Stimulated activated CD8-positive, alpha-beta memory T cell treated with anti-CD3 and anti-CD28 coated beads, Interleukin-7, amount 100 ng/mL, for 1 hour (primary cell): ENCODE results near the gene PLA2R1.
"Not testable (repeated sequence)": the region's sequence is repeated elsewhere in the genome, so short reads cannot be mapped to it uniquely, and the experiment has no call there.

Experiments used
- DNase-seq, 2 donors: peaks; one replicate each; pipeline ENCODE4 v3.0.0-alpha.2; 2020; ENCODE audit warnings: low read depth in 2 of 2

PLA2R1 gene

GRCh38 chr2:160063879-160064612, 1.6 kb upstream of the PLA2R1 start:
- DNase-seq, result no peak

DNA sequence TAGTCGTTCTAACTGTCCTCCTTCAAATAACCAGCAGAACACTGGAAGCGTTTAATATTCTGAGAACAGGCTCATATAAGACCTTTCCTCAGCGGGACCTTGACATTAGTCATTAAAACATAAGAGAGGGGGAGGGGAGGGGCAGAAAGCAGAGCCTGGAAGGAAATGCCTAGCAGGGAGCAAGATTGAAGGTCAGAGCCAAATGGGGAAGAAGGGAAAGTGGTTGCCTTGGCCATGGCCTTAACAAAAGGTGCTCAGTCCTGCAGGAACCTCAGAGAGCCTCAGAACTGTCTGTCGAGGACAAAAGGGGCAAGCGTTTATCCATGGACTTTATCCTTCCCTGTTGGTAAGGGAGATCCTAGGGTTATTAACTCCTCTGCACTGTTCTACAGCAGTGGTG, 856 bp upstream of the PLA2R1 start:
- DNase-seq, result no peak

DNA sequence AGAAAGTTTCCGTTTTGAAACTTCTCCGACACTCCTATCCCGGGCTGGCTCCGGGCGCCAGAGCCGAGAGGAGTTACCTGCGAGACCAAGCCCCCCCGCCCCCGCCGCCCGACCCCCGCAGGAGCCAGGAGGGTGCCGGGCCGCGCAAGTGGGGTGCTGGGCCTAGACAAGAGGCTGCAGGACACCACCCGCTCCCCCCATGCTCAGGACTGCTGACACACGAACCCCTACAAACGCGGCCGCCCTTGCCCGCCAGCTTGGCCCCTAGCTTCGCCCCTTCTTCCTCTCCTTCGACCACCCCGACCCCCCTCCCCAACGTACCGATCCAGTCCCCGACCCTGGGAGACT, 497 bp downstream of the PLA2R1 start:
- no peak for DNase-seq

DNA sequence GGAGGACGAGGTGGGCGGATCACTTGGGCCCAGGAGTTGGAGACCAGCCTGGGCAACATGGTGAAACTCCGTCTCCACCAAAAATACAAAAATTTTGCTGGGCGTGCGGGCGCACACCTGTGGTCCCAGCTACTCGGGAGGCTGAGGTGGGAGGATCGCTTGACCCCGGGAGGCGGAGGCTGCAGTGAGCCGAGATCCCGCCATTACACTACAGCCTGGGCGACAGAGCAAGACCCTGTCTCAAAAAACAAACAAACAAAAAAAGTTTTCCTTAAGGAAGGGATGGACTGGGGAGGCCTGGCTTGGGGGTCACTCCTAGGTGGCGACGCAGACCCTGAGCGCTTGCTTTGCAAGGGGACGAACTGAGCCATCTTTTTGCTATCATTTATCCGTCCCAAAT, 882 bp downstream of the PLA2R1 start:
- DNase-seq, result no peak

DNA sequence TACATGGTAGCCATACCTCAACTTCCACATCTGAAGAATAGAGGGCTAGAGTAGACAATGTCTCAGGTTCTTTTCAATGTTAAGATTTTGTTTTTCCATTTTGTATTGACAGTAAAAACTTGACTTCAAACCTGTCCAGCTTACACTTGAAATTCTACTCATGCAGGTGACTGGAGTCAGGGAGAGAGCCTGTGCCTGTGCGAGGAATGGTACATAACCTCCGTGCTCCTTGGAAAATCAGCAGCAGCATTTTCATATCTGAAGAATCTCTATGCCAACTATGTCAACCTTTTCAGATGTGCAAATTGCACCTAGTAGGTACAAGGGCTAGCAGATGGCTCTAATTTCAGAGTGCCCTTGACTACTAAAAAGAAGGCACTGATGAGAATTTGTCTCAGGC, 2.1 kb downstream of the PLA2R1 start:
- DNase-seq, result no peak

DNA sequence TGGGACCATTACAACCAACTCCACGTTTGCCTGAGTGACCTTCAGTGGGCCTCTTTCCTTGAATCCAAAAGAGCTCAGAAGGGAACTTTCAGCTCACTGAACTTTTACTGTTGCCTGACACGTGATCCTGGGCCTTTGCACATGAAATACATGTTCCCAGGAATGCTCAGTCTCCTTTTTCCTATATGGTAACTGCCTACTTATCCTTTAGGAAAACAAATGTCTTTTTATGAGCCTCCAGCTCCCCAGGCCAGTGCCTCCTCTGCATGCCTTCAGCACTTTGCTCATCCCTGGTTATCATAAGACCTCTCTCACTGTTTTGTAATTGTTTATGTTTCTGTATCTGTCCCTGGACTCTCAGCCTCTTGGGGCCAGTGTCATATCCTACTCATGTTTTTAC, 5.1 kb downstream of the PLA2R1 start:
- DNase-seq, result no peak

GRCh38 chr2:160055726-160056108, 6.7 kb downstream of the PLA2R1 start:
- no peak for DNase-seq

DNA sequence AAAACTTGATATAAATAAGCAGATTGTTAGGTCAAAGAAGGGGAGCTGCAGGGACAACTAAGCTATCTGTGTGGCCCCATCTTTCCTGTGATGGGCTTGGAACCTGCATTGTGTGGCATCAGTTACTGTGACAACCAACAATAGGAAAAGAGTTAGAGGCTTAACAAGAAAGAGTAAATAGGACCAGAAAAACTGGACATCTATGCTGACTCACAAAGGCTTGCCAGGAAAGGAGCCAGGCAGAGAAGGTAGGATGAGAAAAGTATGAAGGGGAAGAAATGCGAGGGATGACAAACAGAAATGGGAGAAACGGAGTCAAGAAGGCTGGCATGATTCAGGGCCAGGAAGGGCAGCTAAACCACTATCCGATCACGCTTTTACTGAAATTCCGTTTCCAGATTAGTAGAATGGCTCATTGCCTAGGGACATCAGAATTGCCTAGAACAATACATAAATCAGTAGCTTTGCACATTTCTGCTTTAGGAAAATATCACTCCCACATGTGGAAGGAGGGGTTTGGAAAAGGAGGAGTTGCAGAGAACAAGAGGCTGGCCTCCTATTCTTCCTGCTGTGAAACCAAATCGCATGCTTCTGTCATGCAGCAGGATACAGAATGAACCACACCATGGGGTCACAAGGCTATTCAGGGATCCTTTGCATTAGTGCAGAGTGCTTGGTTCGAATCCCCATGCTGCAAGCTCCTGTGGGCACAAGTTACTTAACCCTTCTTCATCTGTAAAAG, 7.3 kb downstream of the PLA2R1 start:
- no peak for DNase-seq

DNA sequence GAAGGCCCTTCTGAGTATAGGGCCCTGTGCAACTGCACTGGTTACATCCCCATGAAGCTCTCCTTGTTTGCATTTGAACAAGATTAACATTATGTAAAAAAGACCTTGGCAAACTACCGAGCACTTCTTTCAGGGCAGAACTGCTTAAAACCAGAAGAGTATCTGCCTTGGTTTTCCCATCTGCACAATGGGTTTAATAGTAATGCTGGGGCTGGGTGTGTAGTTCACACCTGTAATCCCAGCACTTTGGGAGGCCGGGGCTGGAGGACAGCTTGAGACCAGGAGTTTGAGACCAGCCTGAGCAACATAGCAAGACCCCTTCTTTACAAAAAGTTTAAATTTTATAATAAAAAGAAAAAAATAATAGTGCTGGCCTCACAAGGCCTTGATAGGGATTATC, 8.5 kb downstream of the PLA2R1 start:
- DNase-seq, result no peak

DNA sequence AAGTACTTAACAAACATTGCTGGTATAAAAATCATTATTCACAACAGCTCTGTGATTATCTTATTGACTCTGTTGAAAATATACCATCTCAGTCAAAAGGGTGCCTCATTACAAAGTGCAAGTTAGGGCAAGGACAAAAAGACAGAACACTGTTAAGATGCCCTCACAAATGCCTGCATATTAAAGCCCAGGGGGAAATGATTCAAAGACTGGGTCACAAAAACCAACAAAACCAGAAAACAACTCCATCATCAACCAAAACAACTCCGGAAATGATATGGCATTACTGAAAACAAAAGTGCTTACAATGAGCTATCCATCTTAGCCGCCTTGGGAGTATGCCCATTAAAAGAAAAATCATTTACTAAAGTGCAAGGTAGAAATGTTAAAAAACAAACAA, 9.9 kb downstream of the PLA2R1 start:
- DNase-seq, result no peak

DNA sequence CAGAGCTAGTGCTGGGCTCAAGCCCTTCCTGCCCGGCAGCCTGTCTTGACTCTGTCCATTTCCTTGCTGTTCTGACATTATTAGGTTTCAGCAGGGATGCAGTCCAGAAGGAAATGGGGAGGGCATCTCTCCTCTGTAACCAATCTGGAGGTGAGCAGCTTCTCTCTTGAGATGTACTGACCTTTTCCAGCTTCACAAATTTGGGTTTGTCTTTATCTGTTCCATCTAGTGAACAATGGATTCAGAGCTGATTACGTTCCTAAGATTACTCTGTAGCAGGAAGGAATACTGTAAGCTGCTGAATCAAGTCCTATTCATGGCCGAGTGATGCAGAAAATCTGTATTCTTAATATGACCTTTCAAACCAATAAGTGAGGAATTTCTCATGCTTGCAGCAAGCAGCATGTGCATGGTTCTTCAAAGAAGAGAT, 11.0 kb downstream of the PLA2R1 start:
- no peak for DNase-seq

- no peak for DNase-seq
Measured at GRCh38 chr2:160050147-160050546, 12.3 kb downstream of the PLA2R1 start.

DNA sequence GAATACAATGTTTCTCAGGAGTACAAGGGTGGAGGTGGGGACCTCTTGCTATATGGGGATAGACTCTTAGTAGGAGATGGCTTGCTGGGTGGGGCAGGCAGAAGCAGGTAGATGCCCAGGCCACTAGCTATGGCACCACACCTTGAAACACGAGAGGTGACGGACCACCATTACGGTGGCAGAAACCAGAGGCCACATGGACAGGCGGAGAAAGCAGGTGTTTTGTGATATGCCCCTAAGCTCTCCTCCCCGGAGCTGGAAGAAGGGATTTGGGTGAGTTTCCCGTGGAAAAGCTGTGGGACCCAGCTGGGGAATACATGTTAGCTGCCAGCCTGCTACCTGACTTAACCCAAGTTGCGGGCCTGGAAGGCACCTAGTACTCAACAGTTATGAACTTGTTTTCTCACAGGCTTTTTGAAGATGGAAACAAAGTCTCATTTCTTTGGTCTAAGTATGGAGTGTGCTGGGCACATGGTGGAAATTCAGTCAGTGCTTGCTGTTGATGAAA, 16.7 kb downstream of the PLA2R1 start:
- no peak for DNase-seq

DNA sequence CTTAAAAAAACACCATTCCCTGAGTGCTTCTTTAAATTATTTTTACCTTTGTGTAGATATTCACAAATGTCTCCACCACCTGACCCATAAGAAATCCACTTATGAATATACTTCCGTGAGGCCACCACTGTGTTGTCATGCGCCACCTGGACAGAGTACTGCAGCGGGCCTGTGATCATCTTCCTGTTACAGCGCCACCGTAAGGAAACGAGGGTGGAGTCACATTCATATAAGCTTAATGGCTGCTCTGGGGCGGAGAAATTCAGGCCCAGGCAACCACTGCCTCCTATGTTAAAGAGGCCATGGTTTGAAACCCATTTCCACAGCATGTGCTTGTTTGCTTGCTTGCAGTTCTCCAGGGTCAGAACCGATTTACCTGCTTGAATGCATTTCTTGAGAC, 17.7 kb downstream of the PLA2R1 start:
- DNase-seq, result no peak

DNA sequence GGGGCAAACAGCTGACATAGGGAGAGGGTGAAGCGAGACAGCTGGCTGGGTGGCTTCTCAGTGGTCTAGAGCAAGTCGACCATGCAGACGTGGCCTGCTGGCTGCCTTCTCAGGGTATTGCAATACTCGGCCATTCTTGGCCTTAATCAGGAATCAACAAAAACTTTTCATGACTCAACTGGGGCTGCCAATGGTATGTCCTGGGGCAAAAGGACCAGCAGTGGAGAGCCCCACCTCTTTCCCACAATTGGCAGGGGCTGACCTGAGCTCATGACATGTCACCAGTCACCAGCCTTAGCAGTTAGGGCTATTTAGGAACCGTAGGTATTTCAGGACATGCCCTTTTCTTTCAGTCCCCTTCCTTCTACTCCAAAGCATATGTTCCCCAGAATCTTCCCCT, 19.1 kb downstream of the PLA2R1 start:
- no peak for DNase-seq

GRCh38 chr2:160042054-160042453, 20.4 kb downstream of the PLA2R1 start:
- DNase-seq, result no peak

DNA sequence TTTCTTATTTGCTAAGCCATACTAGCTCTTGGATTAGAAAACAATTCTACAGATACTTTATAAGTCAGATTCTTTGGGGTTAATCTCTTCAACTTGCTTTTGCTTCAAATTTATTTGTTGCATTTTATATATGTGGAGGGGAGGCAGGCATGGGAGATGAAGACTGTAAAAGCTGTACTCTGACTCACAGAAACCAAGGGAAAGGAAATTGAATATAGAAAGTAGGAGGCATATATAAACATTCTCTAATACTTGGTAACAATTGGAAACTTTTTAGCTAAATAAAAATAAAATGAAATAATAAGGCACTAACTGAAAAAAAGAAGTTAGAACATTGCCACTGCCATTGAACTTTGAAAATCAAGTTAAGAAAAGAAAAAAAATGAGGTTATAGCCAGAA, 21.3 kb downstream of the PLA2R1 start:
- DNase-seq, result no peak

DNA sequence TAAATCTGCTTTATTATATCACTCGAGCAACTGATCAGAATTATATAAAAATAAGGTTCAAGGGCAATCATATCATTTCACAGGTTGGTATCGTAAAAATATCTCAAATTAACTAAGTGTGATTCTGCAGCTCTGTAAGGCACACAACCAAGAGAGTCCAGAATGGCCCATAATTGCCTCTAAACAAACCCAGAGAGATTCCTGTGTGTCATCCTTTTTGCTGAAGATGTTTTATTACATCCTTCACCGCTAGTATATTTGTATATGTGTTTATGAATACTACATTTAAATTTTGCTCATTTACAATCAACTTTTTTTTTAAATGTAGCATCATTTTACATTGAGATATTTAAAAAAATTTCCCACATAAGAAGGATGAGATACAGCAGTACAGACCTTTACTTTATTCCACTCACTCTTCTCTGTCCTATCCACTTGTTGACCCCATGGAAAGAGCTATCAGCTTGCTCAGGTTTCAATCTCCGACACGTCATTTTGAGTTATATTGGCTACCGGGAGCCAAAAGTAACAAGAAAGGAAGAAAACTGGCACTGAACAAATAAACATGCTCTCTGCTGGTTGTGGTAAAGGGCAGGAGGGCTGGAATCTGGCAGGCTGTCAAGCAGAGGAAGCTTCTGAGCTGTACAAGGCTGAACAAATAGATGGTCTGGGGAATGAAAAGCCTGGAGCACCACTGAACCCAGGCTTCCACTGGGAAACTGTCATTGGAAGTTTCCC, 23.1 kb downstream of the PLA2R1 start:
- DNase-seq, result no peak

DNA sequence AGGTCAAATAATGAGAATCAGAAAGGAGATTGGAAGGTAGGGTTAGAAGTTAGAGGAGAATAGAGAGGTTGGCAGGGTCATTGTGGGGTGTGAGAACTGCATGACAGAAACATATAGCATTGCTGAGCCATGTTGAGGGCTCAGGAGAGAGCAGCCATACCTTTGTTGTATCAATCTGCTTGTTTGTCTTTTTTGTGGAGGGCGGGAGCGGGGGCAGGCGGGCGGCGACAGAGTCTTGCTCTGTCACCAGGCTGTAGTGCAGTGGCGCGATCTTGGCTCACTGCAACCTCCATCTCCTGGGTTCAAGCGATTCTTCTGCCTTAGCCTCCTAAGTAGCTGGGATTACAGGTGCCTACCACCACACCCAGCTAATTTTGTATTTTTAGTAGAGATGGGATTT, 23.8 kb downstream of the PLA2R1 start:
- DNase-seq, result not testable (repeated sequence)

DNA sequence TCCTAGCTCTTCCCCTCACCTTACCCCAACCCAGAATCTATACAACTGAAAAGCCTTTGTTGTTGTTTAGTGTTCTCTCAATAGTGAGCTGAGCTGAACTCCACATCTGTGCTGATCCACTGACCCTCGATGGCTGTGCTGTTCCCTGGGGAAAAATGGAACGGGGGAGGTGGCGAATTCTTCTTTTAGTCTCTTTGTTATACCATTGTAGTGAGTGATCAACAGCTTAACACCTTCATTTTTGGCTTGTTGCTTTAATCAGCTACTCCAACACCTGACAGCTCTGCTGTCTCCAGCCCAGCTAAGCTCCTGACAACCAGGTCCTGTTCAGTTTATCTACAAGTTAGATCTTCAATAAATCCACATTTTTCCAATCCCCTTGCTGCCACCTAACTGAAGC, 25.7 kb downstream of the PLA2R1 start:
- DNase-seq, result no peak

DNA sequence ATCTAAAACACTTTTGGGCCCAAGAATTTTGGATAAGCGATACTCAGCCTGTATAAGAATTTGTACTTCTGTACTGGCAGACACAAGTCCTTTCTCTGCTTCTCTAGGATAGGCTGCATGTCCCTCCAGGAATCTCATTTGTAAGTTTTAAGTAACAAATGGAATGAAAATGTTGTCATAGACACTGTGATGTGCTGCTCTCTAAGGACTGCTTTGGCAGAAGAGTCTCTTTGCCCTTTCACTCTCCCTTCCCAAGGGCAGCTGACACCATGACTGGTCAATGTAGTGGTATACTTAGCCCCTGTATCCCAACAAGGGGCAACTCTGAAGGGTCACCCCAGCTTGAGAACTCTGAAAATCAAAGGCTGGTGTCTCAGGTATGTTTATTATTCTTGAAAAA, 27.3 kb downstream of the PLA2R1 start:
- DNase-seq, result no peak

GRCh38 chr2:160034396-160034795, 28.0 kb downstream of the PLA2R1 start:
- no peak for DNase-seq
